Measurements from ENCODE around the gene RALGAPA1.

RALGAPA1 gene

DNA sequence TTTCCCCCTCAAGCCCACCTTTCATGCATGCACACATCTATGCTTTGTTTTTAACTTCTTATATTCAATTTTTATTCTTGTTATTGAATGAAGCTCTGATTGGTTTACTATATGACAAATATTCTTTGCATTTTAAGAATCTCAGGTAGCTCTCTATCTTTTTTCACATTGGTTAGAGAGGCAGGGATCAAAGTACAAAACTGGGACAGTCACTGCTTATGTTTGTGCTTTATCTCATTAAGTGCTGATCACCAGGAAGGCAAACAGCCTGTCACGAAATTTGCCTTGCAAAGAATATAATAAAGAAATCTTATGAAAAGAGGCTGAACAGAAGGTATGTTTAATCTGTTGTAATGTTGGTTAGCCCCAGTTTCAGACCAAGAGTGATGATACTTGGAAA, 304.8 kb downstream of the RALGAPA1 start:
- no peaks in the 10 kb centered on the region for H3K27me3 ChIP-seq (ENCODE audit: insufficient read depth, low read length)
- H3K9me3 ChIP-seq (ENCODE audit: insufficient read depth, low read depth, low read length) = no peaks in the 10 kb centered on the region
- no peak overlapping the region for H4K12ac ChIP-seq (ENCODE audit: low read depth, low read length)
- no peak overlapping the region for H2BK12ac ChIP-seq (ENCODE audit: low read length)
- no peak overlapping the region for H4K8ac ChIP-seq (ENCODE audit: low read depth, low read length)
- no peak overlapping the region for H2BK120ac ChIP-seq (ENCODE audit: insufficient read depth, low read length, poor library complexity)
- H3K79me1 ChIP-seq (ENCODE audit: low read length) = no peaks in the 10 kb centered on the region
- H4K91ac ChIP-seq (ENCODE audit: low read depth, low read length) = no peak overlapping the region
- H3K27ac ChIP-seq (ENCODE audit: low read depth, low read length) = no peak overlapping the region
- DNase-seq = no peak
- no peak overlapping the region for H3K18ac ChIP-seq (ENCODE audit: low read length)
- H3K4me3 ChIP-seq (ENCODE audit: low read depth, low read length) = no peak overlapping the region
- H3K36me3 ChIP-seq (ENCODE audit: control insufficient read depth in 1 of 2, insufficient read depth in 2 of 2, low read length in 2 of 2) = no peaks in the 10 kb centered on the region
- no peak overlapping the region for H2AK5ac ChIP-seq (ENCODE audit: low read length)
- no peak overlapping the region for H3K9ac ChIP-seq (ENCODE audit: low read length)
- H3K79me2 ChIP-seq (ENCODE audit: control insufficient read depth, insufficient read depth, low read length, poor library complexity) = no peaks in the 10 kb centered on the region
- no peak overlapping the region for H3K4me2 ChIP-seq (ENCODE audit: low read length)
- no peaks in the 10 kb centered on the region for H3K4me1 ChIP-seq (ENCODE audit: control insufficient read depth in 1 of 2, insufficient read depth in 2 of 2, low read length in 2 of 2)
- no peak overlapping the region for H3K4ac ChIP-seq (ENCODE audit: low read depth, low read length)
- WGBS (ENCODE audit: extremely low coverage, insufficient coverage, insufficient read length) = no CpG with 5 or more reads among the region's 1 CpG
- no peak overlapping the region for H3K23ac ChIP-seq (ENCODE audit: low read length)
- H3K14ac ChIP-seq (ENCODE audit: low read length) = no peak overlapping the region
- H2BK5ac ChIP-seq (ENCODE audit: low read depth, low read length, poor library complexity) = no peak overlapping the region
- no peak overlapping the region for H2AFZ ChIP-seq (ENCODE audit: insufficient read depth, low read length, poor library complexity)

DNA sequence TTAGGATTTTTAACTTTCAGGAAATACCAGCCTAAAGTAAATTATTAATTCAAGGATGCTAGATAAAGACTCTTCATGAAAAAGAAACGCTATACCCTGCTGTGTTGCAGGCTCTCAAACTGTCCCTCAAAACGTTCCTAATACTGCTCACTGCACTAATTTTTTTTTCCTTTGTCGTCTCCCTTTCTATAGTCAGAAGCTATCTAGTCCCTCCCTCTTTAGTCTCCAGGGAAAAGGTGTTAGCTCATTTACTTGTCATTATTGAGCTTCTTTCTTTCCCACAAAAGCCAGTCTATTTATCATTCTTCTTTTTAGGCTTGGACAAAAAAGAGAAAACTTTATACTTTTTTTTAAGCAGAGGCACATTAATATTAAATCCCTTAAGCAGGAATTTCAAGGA, 305.4 kb downstream of the RALGAPA1 start:
- Histone ChIP-seq H4K8ac (ENCODE audit: low read depth, low read length) (no peak overlapping the region), H3K14ac (ENCODE audit: low read length) (no peak overlapping the region), H4K12ac (ENCODE audit: low read depth, low read length) (no peak overlapping the region), H3K4me2 (ENCODE audit: low read length) (no peak overlapping the region), H2AK5ac (ENCODE audit: low read length) (no peak overlapping the region), H3K4me3 (ENCODE audit: low read depth, low read length) (no peak overlapping the region), H3K4me1 (ENCODE audit: control insufficient read depth in 1 of 2, insufficient read depth in 2 of 2, low read length in 2 of 2) (no peaks in the 10 kb centered on the region), H3K79me1 (ENCODE audit: low read length) (no peaks in the 10 kb centered on the region), H2BK120ac (ENCODE audit: insufficient read depth, low read length, poor library complexity) (no peak overlapping the region), H3K23ac (ENCODE audit: low read length) (no peak overlapping the region), H4K91ac (ENCODE audit: low read depth, low read length) (no peak overlapping the region), H3K36me3 (ENCODE audit: control insufficient read depth in 1 of 2, insufficient read depth in 2 of 2, low read length in 2 of 2) (no peaks in the 10 kb centered on the region), H3K4ac (ENCODE audit: low read depth, low read length) (no peak overlapping the region), H3K79me2 (ENCODE audit: control insufficient read depth, insufficient read depth, low read length, poor library complexity) (no peaks in the 10 kb centered on the region), H3K9me3 (ENCODE audit: insufficient read depth, low read depth, low read length) (no peaks in the 10 kb centered on the region), H3K27ac (ENCODE audit: low read depth, low read length) (no peak overlapping the region), H2BK5ac (ENCODE audit: low read depth, low read length, poor library complexity) (no peak overlapping the region), H2BK12ac (ENCODE audit: low read length) (no peak overlapping the region), H2AFZ (ENCODE audit: insufficient read depth, low read length, poor library complexity) (no peak overlapping the region), H3K27me3 (ENCODE audit: insufficient read depth, low read length) (no peaks in the 10 kb centered on the region), H3K9ac (ENCODE audit: low read length) (no peak overlapping the region), H3K18ac (ENCODE audit: low read length) (no peak overlapping the region)
- WGBS (ENCODE audit: extremely low coverage, insufficient coverage, insufficient read length) = no CpG with 5 or more reads among the region's 3 CpGs
- DNase-seq = no peak

DNA sequence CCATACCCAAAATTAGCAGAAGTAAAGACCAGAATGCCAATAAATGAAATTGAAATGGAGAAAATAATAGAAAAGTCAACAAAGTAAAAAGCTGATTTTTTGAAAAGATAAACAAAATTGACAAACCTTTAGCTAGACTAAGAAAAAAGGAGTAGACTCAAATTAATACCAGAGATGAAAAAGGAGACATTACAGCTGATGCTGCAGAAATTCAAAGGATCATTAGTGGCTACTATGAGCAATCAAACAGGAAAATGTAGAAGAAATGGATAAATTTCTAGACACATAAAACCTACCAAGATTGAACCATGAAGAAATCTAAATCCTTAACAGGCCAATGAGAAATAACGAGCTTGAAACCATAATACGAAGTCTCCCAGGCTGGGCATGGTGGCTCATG, 309.9 kb downstream of the RALGAPA1 start:
- Histone ChIP-seq H2AK5ac (ENCODE audit: low read length) (no peak overlapping the region), H3K14ac (ENCODE audit: low read length) (no peak overlapping the region), H3K27ac (ENCODE audit: low read depth, low read length) (no peak overlapping the region), H3K9ac (ENCODE audit: low read length) (no peak overlapping the region), H4K91ac (ENCODE audit: low read depth, low read length) (no peak overlapping the region), H3K23ac (ENCODE audit: low read length) (no peak overlapping the region), H4K12ac (ENCODE audit: low read depth, low read length) (no peak overlapping the region), H3K27me3 (ENCODE audit: insufficient read depth, low read length) (no peaks in the 10 kb centered on the region), H2BK5ac (ENCODE audit: low read depth, low read length, poor library complexity) (no peak overlapping the region), H3K4me3 (ENCODE audit: low read depth, low read length) (no peak overlapping the region), H3K4me1 (ENCODE audit: control insufficient read depth in 1 of 2, insufficient read depth in 2 of 2, low read length in 2 of 2) (no peaks in the 10 kb centered on the region), H3K4me2 (ENCODE audit: low read length) (no peak overlapping the region), H3K18ac (ENCODE audit: low read length) (no peak overlapping the region), H2AFZ (ENCODE audit: insufficient read depth, low read length, poor library complexity) (no peak overlapping the region), H3K79me2 (ENCODE audit: control insufficient read depth, insufficient read depth, low read length, poor library complexity) (no peaks in the 10 kb centered on the region), H2BK120ac (ENCODE audit: insufficient read depth, low read length, poor library complexity) (no peak overlapping the region), H4K8ac (ENCODE audit: low read depth, low read length) (no peak overlapping the region), H3K9me3 (ENCODE audit: insufficient read depth, low read depth, low read length) (no peaks in the 10 kb centered on the region), H3K4ac (ENCODE audit: low read depth, low read length) (no peak overlapping the region), H3K36me3 (ENCODE audit: control insufficient read depth in 1 of 2, insufficient read depth in 2 of 2, low read length in 2 of 2) (no peaks in the 10 kb centered on the region), H3K79me1 (ENCODE audit: low read length) (no peaks in the 10 kb centered on the region), H2BK12ac (ENCODE audit: low read length) (no peak overlapping the region)
- WGBS (ENCODE audit: extremely low coverage, insufficient coverage, insufficient read length) = no CpG with 5 or more reads among the region's 2 CpGs
- no peak for DNase-seq

DNA sequence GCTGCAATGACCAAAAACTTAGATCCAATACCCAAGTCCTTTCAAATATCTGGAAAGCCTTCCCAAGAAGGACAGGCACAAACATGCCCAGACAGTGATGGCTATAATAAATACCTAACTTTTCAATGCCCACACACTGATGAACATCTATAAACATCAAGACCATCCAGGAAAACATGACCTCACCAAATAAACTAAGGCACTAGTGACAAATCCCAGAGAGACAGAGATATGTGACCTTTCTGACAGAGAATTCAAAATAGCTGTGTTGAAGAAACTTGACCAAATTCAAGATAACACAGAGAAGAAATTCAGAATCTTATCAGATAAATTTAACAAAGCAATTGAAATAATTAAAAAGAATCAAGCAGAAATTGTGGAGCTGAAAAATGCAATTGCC, 313.8 kb downstream of the RALGAPA1 start:
- Histone ChIP-seq H3K9ac (ENCODE audit: low read length) (no peak overlapping the region), H3K4me1 (ENCODE audit: control insufficient read depth in 1 of 2, insufficient read depth in 2 of 2, low read length in 2 of 2) (no peaks in the 10 kb centered on the region), H4K8ac (ENCODE audit: low read depth, low read length) (no peak overlapping the region), H4K91ac (ENCODE audit: low read depth, low read length) (no peak overlapping the region), H3K27ac (ENCODE audit: low read depth, low read length) (no peak overlapping the region), H3K18ac (ENCODE audit: low read length) (no peak overlapping the region), H3K79me1 (ENCODE audit: low read length) (no peaks in the 10 kb centered on the region), H3K14ac (ENCODE audit: low read length) (no peak overlapping the region), H2AFZ (ENCODE audit: insufficient read depth, low read length, poor library complexity) (no peak overlapping the region), H2BK12ac (ENCODE audit: low read length) (no peak overlapping the region), H3K27me3 (ENCODE audit: insufficient read depth, low read length) (no peaks in the 10 kb centered on the region), H2BK5ac (ENCODE audit: low read depth, low read length, poor library complexity) (no peak overlapping the region), H4K12ac (ENCODE audit: low read depth, low read length) (no peak overlapping the region), H3K9me3 (ENCODE audit: insufficient read depth, low read depth, low read length) (peaks cover under 1% of the 10 kb centered on the region), H3K79me2 (ENCODE audit: control insufficient read depth, insufficient read depth, low read length, poor library complexity) (no peaks in the 10 kb centered on the region), H3K4ac (ENCODE audit: low read depth, low read length) (no peak overlapping the region), H3K23ac (ENCODE audit: low read length) (no peak overlapping the region), H3K4me3 (ENCODE audit: low read depth, low read length) (no peak overlapping the region), H2BK120ac (ENCODE audit: insufficient read depth, low read length, poor library complexity) (no peak overlapping the region), H2AK5ac (ENCODE audit: low read length) (no peak overlapping the region), H3K4me2 (ENCODE audit: low read length) (no peak overlapping the region), H3K36me3 (ENCODE audit: control insufficient read depth in 1 of 2, insufficient read depth in 2 of 2, low read length in 2 of 2) (no peaks in the 10 kb centered on the region)
- DNase-seq = no peak

DNA sequence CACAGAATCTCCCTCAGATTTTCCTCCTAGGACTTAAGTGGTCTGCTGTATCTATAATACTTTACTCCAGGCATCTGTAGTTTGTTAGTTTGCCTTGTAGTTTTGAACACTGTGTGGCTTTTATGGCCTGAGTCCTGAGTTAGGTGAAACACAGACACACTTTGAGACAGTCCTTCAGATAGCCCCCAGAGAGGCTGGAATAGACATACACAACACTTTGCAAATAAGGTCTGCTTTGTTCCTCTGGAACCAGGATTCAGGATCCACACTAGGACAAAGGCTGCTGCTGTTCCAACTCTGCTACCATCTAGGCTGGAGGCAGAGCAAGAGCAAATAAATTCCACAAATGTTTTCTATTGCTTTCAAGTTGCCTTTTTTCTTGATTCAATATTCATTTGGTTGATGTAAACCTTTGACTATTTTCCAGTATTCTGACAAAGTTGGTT, 316.5 kb downstream of the RALGAPA1 start:
- Histone ChIP-seq H3K27me3 (ENCODE audit: insufficient read depth, low read length) (no peaks in the 10 kb centered on the region), H2BK120ac (ENCODE audit: insufficient read depth, low read length, poor library complexity) (no peak overlapping the region), H2BK5ac (ENCODE audit: low read depth, low read length, poor library complexity) (no peak overlapping the region), H2AFZ (ENCODE audit: insufficient read depth, low read length, poor library complexity) (no peak overlapping the region), H4K91ac (ENCODE audit: low read depth, low read length) (no peak overlapping the region), H3K4me1 (ENCODE audit: control insufficient read depth in 1 of 2, insufficient read depth in 2 of 2, low read length in 2 of 2) (no peaks in the 10 kb centered on the region), H3K4ac (ENCODE audit: low read depth, low read length) (no peak overlapping the region), H4K12ac (ENCODE audit: low read depth, low read length) (no peak overlapping the region), H3K4me2 (ENCODE audit: low read length) (no peak overlapping the region), H3K23ac (ENCODE audit: low read length) (no peak overlapping the region), H3K4me3 (ENCODE audit: low read depth, low read length) (no peak overlapping the region), H3K9me3 (ENCODE audit: insufficient read depth, low read depth, low read length) (peaks cover 3% of the 10 kb centered on the region), H3K79me2 (ENCODE audit: control insufficient read depth, insufficient read depth, low read length, poor library complexity) (no peaks in the 10 kb centered on the region), H3K9ac (ENCODE audit: low read length) (no peak overlapping the region), H3K79me1 (ENCODE audit: low read length) (no peaks in the 10 kb centered on the region), H3K14ac (ENCODE audit: low read length) (no peak overlapping the region), H3K18ac (ENCODE audit: low read length) (no peak overlapping the region), H3K36me3 (ENCODE audit: control insufficient read depth in 1 of 2, insufficient read depth in 2 of 2, low read length in 2 of 2) (no peaks in the 10 kb centered on the region), H2BK12ac (ENCODE audit: low read length) (no peak overlapping the region), H3K27ac (ENCODE audit: low read depth, low read length) (no peak overlapping the region), H2AK5ac (ENCODE audit: low read length) (no peak overlapping the region), H4K8ac (ENCODE audit: low read depth, low read length) (no peak overlapping the region)
- DNase-seq = no peak

Data from trophoblast cell (in vitro differentiated cells and primary cell).